H9 (cell line): ENCODE measurements around the gene TCP11L1. TPM values are rescaled to one million over a fixed set of nuclear protein-coding genes. Genes with fewer than 3 reads are reported as not detected.

Experiments used
- DNase-seq: peaks from one replicate; pipeline ENCODE4 v3.0.0-alpha.2; 2017
- H2AFZ ChIP-seq: one replicate; pipeline ENCODE4 v1.6.1; 2013; ENCODE audit warnings: mild to moderate bottlenecking, low read length, control low read depth, moderate library complexity
- H2AK5ac ChIP-seq: 2 replicates; pipeline ENCODE4 v1.6.1; 2013; ENCODE audit warnings: low read length, control low read depth, mixed read lengths; ENCODE audit not compliant: insufficient read length
- H2BK120ac ChIP-seq: one replicate; pipeline ENCODE4 v1.6.1; 2013; ENCODE audit warnings: low read depth, mild to moderate bottlenecking, low read length, control low read depth, inconsistent platforms; ENCODE audit not compliant: poor library complexity, severe bottlenecking
- H2BK12ac ChIP-seq: 2 replicates; pipeline ENCODE4 v1.6.1; 2013; ENCODE audit warnings: low read length, control low read depth, mixed read lengths, low read depth; ENCODE audit not compliant: insufficient read length
- H2BK15ac ChIP-seq: 2 replicates; pipeline ENCODE4 v1.6.1; 2013; ENCODE audit warnings: low read depth, low read length, control low read depth
- H2BK20ac ChIP-seq: one replicate; pipeline ENCODE4 v1.6.1; 2013; ENCODE audit warnings: low read depth, mild to moderate bottlenecking, low read length, control low read depth, inconsistent platforms; ENCODE audit not compliant: poor library complexity, severe bottlenecking
- H2BK5ac ChIP-seq: 2 replicates; pipeline ENCODE4 v1.6.1; 2013; ENCODE audit warnings: low read length, control low read depth, mixed read lengths; ENCODE audit not compliant: insufficient read length
- H3K14ac ChIP-seq: 2 replicates; pipeline ENCODE4 v1.6.1; 2013; ENCODE audit warnings: low read length, control low read depth; ENCODE audit not compliant: insufficient read depth
- H3K18ac ChIP-seq: 2 replicates; pipeline ENCODE4 v1.6.1; 2013; ENCODE audit warnings: low read depth, mild to moderate bottlenecking, mixed read lengths, low read length, control low read depth; ENCODE audit not compliant: insufficient read length
- H3K23ac ChIP-seq: 2 replicates; pipeline ENCODE4 v1.6.1; 2013; ENCODE audit warnings: low read length, control low read depth, mixed read lengths, low read depth; ENCODE audit not compliant: insufficient read length
- H3K23me2 ChIP-seq: 2 replicates; pipeline ENCODE4 v1.6.1; 2013; ENCODE audit warnings: low read depth, mild to moderate bottlenecking, mixed read lengths, low read length, control low read depth; ENCODE audit not compliant: insufficient read length, poor library complexity, severe bottlenecking
- H3K27ac ChIP-seq: 2 replicates; pipeline ENCODE4 v1.5.1; 2013; ENCODE audit warnings: low read length, control low read depth, mixed read lengths, low read depth; ENCODE audit not compliant: insufficient read length
- H3K27me3 ChIP-seq: 2 replicates; pipeline ENCODE4 v1.6.1; 2013; ENCODE audit warnings: low read length, control low read depth, inconsistent platforms; ENCODE audit not compliant: insufficient read depth
- H3K4ac ChIP-seq: 2 replicates; pipeline ENCODE4 v1.6.1; 2013; ENCODE audit warnings: low read depth, mild to moderate bottlenecking, control low read depth, inconsistent platforms, low read length, moderate library complexity
- H3K4me1 ChIP-seq: 2 replicates; pipeline ENCODE4 v1.6.1; 2013; ENCODE audit warnings: low read length, control low read depth, inconsistent platforms; ENCODE audit not compliant: insufficient read depth
- H3K4me2 ChIP-seq: 2 replicates; pipeline ENCODE4 v1.6.1; 2013; ENCODE audit warnings: low read length, control low read depth, mixed read lengths; ENCODE audit not compliant: insufficient read length, insufficient read depth
- H3K56ac ChIP-seq: 2 replicates; pipeline ENCODE4 v1.6.1; 2013; ENCODE audit warnings: low read depth, mild to moderate bottlenecking, mixed read lengths, low read length, control low read depth; ENCODE audit not compliant: insufficient read length
- H3K79me1 ChIP-seq: 2 replicates; pipeline ENCODE4 v1.6.1; 2013; ENCODE audit warnings: low read depth, mild to moderate bottlenecking, moderate library complexity, low read length, control low read depth, inconsistent platforms; ENCODE audit not compliant: insufficient read depth, poor library complexity, severe bottlenecking
- H3K79me2 ChIP-seq: 2 replicates; pipeline ENCODE4 v1.6.1; 2013; ENCODE audit warnings: low read length, control low read depth, inconsistent platforms; ENCODE audit not compliant: insufficient read depth
- H3K9ac ChIP-seq: 2 replicates; pipeline ENCODE4 v1.6.1; 2013; ENCODE audit warnings: low read length, control low read depth, mixed read lengths; ENCODE audit not compliant: insufficient read length; ENCODE audit errors: extremely low read depth
- H3K9me3 ChIP-seq: one replicate; pipeline ENCODE4 v1.6.1; 2013; ENCODE audit warnings: low read depth, low read length, inconsistent platforms; ENCODE audit not compliant: control insufficient read depth
- H3T11ph ChIP-seq: one replicate; pipeline ENCODE4 v1.6.1; 2013; ENCODE audit warnings: mild to moderate bottlenecking, low read length, control low read depth, inconsistent platforms
- H4K20me1 ChIP-seq: one replicate; pipeline ENCODE4 v1.6.1; 2013; ENCODE audit not compliant: control insufficient read depth, insufficient read length, insufficient read depth
- H4K5ac ChIP-seq: 2 replicates; pipeline ENCODE4 v1.6.1; 2013; ENCODE audit warnings: low read depth, mild to moderate bottlenecking, mixed read lengths, low read length, control low read depth; ENCODE audit not compliant: insufficient read length
- H4K8ac ChIP-seq: replicated peaks from 2 replicates; pipeline ENCODE4 v1.6.1; 2013; ENCODE audit warnings: low read length, control low read depth, mixed read lengths, low read depth; ENCODE audit not compliant: insufficient read length
- H4K91ac ChIP-seq: 2 replicates; pipeline ENCODE4 v1.6.1; 2013; ENCODE audit warnings: low read depth, mild to moderate bottlenecking, moderate library complexity, mixed read lengths, low read length, control low read depth; ENCODE audit not compliant: insufficient read length
- H3K27ac Mint-ChIP-seq, 3 experiments: 2 replicates in 2 of 3; 3 replicates in 1 of 3; pipeline ENCODE4 v1.8.0; 2020 to 2021; ENCODE audit warnings: mixed read lengths in 3 of 3, mild to moderate bottlenecking in 1 of 3, moderate library complexity in 1 of 3
- H3K27me3 Mint-ChIP-seq: 2 replicates; pipeline ENCODE4 v1.8.0; 2021; ENCODE audit warnings: low read depth, mild to moderate bottlenecking, moderate library complexity, mixed read lengths
- H3K36me3 Mint-ChIP-seq, 3 experiments: 2 replicates in 2 of 3; 3 replicates in 1 of 3; pipeline ENCODE4 v1.8.0; 2020 to 2021; ENCODE audit warnings: low read depth in 3 of 3, mixed read lengths in 3 of 3; ENCODE audit not compliant: insufficient read depth in 1 of 3
- H3K4me1 Mint-ChIP-seq, 2 experiments: 2 replicates each; pipeline ENCODE4 v1.8.0; 2020; ENCODE audit warnings: mixed read lengths in 2 of 2
- H3K4me3 Mint-ChIP-seq, 2 experiments: 2 replicates in 1 of 2; 3 replicates in 1 of 2; pipeline ENCODE4 v1.8.0; 2020 to 2021; ENCODE audit warnings: mild to moderate bottlenecking in 2 of 2, mixed read lengths in 2 of 2, moderate library complexity in 1 of 2
- H3K9me3 Mint-ChIP-seq, 2 experiments: 2 replicates in 1 of 2; 3 replicates in 1 of 2; pipeline ENCODE4 v1.8.0; 2020; ENCODE audit warnings: mild to moderate bottlenecking in 2 of 2, mixed read lengths in 2 of 2, moderate library complexity in 1 of 2
- WGBS: extraction: QIAGEN DNeasy Blood & Tissue Kit; methylation state at CpG from one replicate; pipeline ENCODE4 v1.1.7; 2013; ENCODE audit warnings: missing lambda C conversion rate, low lambda C conversion rate, mixed read lengths; ENCODE audit not compliant: insufficient read length; ENCODE audit errors: extremely low coverage; 5-methylcytosine and 5-hydroxymethylcytosine counted together
- total RNA-seq: library from RNA; stranded (reverse); gene quantifications from 2 replicates; pipeline ENCODE4 v1.2.1, GENCODE V29; 2021
- TF ChIP-seq, protein P1 (sequence below): fragments of 200-600 bp; sonication (generic); conservative IDR thresholded peaks from 3 replicates; pipeline ENCODE4 v1.8.0; 2021; ENCODE audit warnings: antibody characterized with exemption, mild to moderate bottlenecking

TCP11L1 gene
- total RNA-seq, 1 experiment from 2014 or later = 20.3 TPM

DNA sequence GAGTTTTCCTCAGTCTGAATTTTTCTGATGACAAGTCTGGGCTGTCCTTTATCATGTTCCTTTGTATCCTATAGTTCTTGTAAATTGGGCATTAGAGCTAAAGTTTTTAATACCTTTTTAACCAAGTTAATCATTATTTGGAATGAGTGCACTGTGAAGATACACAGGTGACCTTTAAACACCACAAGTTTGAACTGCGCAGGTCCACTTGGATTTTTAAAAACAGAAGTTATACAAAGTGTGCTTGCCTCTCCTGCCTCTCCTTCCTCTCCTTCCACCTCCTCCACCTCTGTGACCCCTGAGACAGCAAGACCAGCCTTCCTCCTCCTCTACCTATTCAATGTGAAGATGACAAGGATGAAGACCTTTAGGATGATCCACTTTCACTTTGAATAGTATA, 4.4 kb upstream of the TCP11L1 start:
- H3K4me1 Mint-ChIP-seq = no peaks in the 10 kb centered on the region
- no peak overlapping the region for H2AFZ ChIP-seq
- H3K23me2 ChIP-seq = peaks cover under 1% of the 10 kb centered on the region
- H2BK12ac ChIP-seq = no peak overlapping the region
- H2AK5ac ChIP-seq = no peak overlapping the region
- TF ChIP-seq, protein P1, sequence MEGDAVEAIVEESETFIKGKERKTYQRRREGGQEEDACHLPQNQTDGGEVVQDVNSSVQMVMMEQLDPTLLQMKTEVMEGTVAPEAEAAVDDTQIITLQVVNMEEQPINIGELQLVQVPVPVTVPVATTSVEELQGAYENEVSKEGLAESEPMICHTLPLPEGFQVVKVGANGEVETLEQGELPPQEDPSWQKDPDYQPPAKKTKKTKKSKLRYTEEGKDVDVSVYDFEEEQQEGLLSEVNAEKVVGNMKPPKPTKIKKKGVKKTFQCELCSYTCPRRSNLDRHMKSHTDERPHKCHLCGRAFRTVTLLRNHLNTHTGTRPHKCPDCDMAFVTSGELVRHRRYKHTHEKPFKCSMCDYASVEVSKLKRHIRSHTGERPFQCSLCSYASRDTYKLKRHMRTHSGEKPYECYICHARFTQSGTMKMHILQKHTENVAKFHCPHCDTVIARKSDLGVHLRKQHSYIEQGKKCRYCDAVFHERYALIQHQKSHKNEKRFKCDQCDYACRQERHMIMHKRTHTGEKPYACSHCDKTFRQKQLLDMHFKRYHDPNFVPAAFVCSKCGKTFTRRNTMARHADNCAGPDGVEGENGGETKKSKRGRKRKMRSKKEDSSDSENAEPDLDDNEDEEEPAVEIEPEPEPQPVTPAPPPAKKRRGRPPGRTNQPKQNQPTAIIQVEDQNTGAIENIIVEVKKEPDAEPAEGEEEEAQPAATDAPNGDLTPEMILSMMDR = no peak
- no peak overlapping the region for H4K8ac ChIP-seq
- H3K79me1 ChIP-seq = no peaks in the 10 kb centered on the region
- H3K4me2 ChIP-seq = no peak overlapping the region
- H3K4ac ChIP-seq = no peak overlapping the region
- H3K27me3 ChIP-seq = no peaks in the 10 kb centered on the region
- DNase-seq = no peak
- H3K9me3 Mint-ChIP-seq = no peaks in the 10 kb centered on the region
- no peak overlapping the region for H3K18ac ChIP-seq
- no peak overlapping the region for H3K27ac ChIP-seq
- no peak overlapping the region for H3K56ac ChIP-seq
- no CpG with 5 or more reads among the region's 1 CpG for whole genome bisulfite sequencing
- H4K91ac ChIP-seq = no peak overlapping the region
- H3K36me3 Mint-ChIP-seq = peaks cover 0 to 2% (median 0%) of the 10 kb centered on the region in 3 experiments; a peak in 1 of 7 replicates
- H3K9me3 ChIP-seq = no peaks in the 10 kb centered on the region
- no peak overlapping the region for H3K23ac ChIP-seq
- H3T11ph ChIP-seq = no peak overlapping the region
- no peaks in the 10 kb centered on the region for H4K20me1 ChIP-seq
- H2BK15ac ChIP-seq = no peak overlapping the region
- H3K14ac ChIP-seq = no peak overlapping the region
- H2BK5ac ChIP-seq = no peak overlapping the region
- H3K79me2 ChIP-seq = no peaks in the 10 kb centered on the region
- H4K5ac ChIP-seq = no peak overlapping the region
- no peak overlapping the region for H3K27ac Mint-ChIP-seq
- no peak overlapping the region for H3K9ac ChIP-seq
- no peaks in the 10 kb centered on the region for H3K27me3 Mint-ChIP-seq
- no peak overlapping the region for H2BK20ac ChIP-seq
- H3K4me1 ChIP-seq = no peaks in the 10 kb centered on the region
- no peak overlapping the region for H3K4me3 Mint-ChIP-seq
- H2BK120ac ChIP-seq = no peak overlapping the region
